H1 (cell line): ENCODE data around the gene EMC6.

Experiments used
- EZH2 ChIP-seq: fragments of 200-600 bp; sonication (generic); IDR thresholded peaks from 2 replicates; pipeline ENCODE4 v1.7.1; 2012; ENCODE audit warnings: low read depth, mild to moderate bottlenecking, moderate library complexity, low read length, inconsistent platforms; ENCODE audit not compliant: severe bottlenecking
- PHF8 ChIP-seq: fragments of 200-600 bp; sonication (generic); conservative IDR thresholded peaks from 2 replicates; pipeline ENCODE4 v1.7.1; 2012; ENCODE audit warnings: low read depth, mild to moderate bottlenecking, inconsistent platforms, low read length, moderate library complexity
- POLR2A ChIP-seq, 2 experiments: IDR thresholded peaks; 1 replicate in 1 of 2; 2 replicates in 1 of 2; pipeline ENCODE4 v1.6.1; 2011; ENCODE audit warnings: low read depth in 2 of 2, low read length in 2 of 2, mild to moderate bottlenecking in 2 of 2; ENCODE audit errors: control extremely low read depth in 1 of 2
- SP2 ChIP-seq: IDR thresholded peaks from 2 replicates; pipeline ENCODE4 v1.6.1; 2012; ENCODE audit warnings: mild to moderate bottlenecking, low read length, inconsistent platforms
- USF2 ChIP-seq: IDR thresholded peaks from 2 replicates; pipeline ENCODE4 v1.6.1; 2011; ENCODE audit warnings: low read length, improper control_type of control experiment
- TF ChIP-seq, protein P1 (sequence below), 3 experiments: IDR thresholded peaks; 1 replicate in 2 of 3; 2 replicates in 1 of 3; pipeline versions ENCODE4 v1.5.1 to v1.6.1; 2011; ENCODE audit warnings: low read length in 3 of 3, mild to moderate bottlenecking in 3 of 3, inconsistent platforms in 2 of 3, low read depth in 1 of 3, moderate library complexity in 1 of 3; ENCODE audit not compliant: insufficient read depth in 1 of 3; ENCODE audit errors: control extremely low read depth in 1 of 3

DNA sequence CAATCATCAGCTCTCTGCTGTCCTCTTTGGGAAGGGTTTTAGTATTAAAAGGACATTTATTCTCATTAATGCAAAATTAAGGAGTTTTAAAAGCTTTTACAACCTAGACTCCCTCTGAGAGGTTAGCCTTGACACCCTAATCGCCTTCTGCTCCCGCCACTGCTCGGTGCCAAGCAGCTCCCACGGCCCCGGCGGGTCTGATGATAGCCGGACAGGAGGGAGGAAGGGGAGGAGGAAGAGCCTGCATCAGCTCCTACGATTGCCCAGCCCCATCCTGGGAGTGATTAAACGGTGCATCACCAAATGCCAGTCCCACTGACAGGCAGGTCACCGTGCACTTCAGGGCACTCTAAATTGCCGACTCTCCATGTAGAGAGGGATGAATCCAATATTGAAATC, 40.8 kb upstream of the EMC6 start:
- TF ChIP-seq POLR2A (IDR thresholded peaks at IDR 0.05; ENCODE audit: control extremely low read depth in 1 of 2, low read depth in 2 of 2, low read length in 2 of 2) (no peak), PHF8 (no peak), SP2 (no peak), EZH2 (no peak), USF2 (no peak)
- TF ChIP-seq, protein P1, sequence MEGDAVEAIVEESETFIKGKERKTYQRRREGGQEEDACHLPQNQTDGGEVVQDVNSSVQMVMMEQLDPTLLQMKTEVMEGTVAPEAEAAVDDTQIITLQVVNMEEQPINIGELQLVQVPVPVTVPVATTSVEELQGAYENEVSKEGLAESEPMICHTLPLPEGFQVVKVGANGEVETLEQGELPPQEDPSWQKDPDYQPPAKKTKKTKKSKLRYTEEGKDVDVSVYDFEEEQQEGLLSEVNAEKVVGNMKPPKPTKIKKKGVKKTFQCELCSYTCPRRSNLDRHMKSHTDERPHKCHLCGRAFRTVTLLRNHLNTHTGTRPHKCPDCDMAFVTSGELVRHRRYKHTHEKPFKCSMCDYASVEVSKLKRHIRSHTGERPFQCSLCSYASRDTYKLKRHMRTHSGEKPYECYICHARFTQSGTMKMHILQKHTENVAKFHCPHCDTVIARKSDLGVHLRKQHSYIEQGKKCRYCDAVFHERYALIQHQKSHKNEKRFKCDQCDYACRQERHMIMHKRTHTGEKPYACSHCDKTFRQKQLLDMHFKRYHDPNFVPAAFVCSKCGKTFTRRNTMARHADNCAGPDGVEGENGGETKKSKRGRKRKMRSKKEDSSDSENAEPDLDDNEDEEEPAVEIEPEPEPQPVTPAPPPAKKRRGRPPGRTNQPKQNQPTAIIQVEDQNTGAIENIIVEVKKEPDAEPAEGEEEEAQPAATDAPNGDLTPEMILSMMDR (IDR thresholded peaks at IDR 0.05; ENCODE audit: control extremely low read depth in 1 of 3, insufficient read depth in 1 of 3, low read depth in 1 of 3, low read length in 3 of 3), result no peak
